IMR-90 (cell line): ENCODE results near the gene AMIGO1. TPM values are rescaled to one million over a fixed set of nuclear protein-coding genes. Genes with fewer than 3 reads are reported as not detected.

Experiments used
- ATAC-seq: fragments of 200-7000 bp; cut with Tn5 transposase; 2 replicates; pipeline ENCODE4 v1.9.1; 2020; ENCODE audit warnings: low read depth, mild to moderate bottlenecking, moderate library complexity
- BruUV-seq: library from RNA; stranded (reverse); fragments of 400-500 nt; replicated peaks from 2 replicates; lab custom pipeline; 2021; lab: Mats Ljungman, UMichigan
- CTCF ChIA-PET: fragments of 300-600 bp; formaldehyde crosslinking; extraction: SDS; loops from one replicate; lab custom pipeline; 2021; ENCODE audit warnings: antibody characterized with exemption; lab: Yijun Ruan, JAX
- POLR2A ChIA-PET: fragments of 300-600 bp; sonication (Branson Sonifier 250); formaldehyde crosslinking; loops from one replicate; lab custom pipeline; 2022; ENCODE audit warnings: antibody characterized with exemption; ENCODE audit not compliant: unreplicated experiment; lab: Charles Lee
- DNase-seq: peaks from one replicate; pipeline ENCODE4 v3.0.0; 2013
- H2AFZ ChIP-seq: replicated peaks from 2 replicates; pipeline ENCODE3; 2013; ENCODE audit warnings: low read length, mild to moderate bottlenecking; ENCODE audit not compliant: poor library complexity
- H2AK5ac ChIP-seq: 2 replicates; pipeline ENCODE4 v1.6.1; 2013; ENCODE audit warnings: low read depth, low read length, inconsistent platforms
- H2AK9ac ChIP-seq: replicated peaks from 2 replicates; pipeline ENCODE3; 2013; ENCODE audit warnings: mild to moderate bottlenecking, low read depth, low read length, moderate library complexity; ENCODE audit not compliant: poor library complexity
- H2BK120ac ChIP-seq: 2 replicates; pipeline ENCODE4 v1.6.1; 2013; ENCODE audit warnings: low read depth, low read length, inconsistent platforms
- H2BK15ac ChIP-seq: 3 replicates; pipeline ENCODE4 v1.6.1; 2013; ENCODE audit warnings: low read depth, low read length, inconsistent platforms
- H2BK20ac ChIP-seq: 2 replicates; pipeline ENCODE4 v1.6.1; 2013; ENCODE audit warnings: low read depth, mild to moderate bottlenecking, inconsistent platforms, low read length, moderate library complexity
- H2BK5ac ChIP-seq: 2 replicates; pipeline ENCODE4 v1.6.1; 2013; ENCODE audit warnings: mild to moderate bottlenecking, low read depth, low read length, inconsistent platforms; ENCODE audit not compliant: poor library complexity, severe bottlenecking
- H3K14ac ChIP-seq: replicated peaks from 2 replicates; pipeline ENCODE4 v1.6.1; 2013; ENCODE audit warnings: low read depth, low read length, inconsistent platforms
- H3K18ac ChIP-seq: 2 replicates; pipeline ENCODE4 v1.6.1; 2013; ENCODE audit warnings: low read depth, low read length, control low read depth
- H3K23ac ChIP-seq: 2 replicates; pipeline ENCODE4 v1.6.1; 2013; ENCODE audit warnings: low read depth, low read length, inconsistent platforms
- H3K27ac ChIP-seq: 2 replicates; pipeline ENCODE4 v1.5.1; 2013; ENCODE audit warnings: mild to moderate bottlenecking, control low read depth, low read length; ENCODE audit not compliant: insufficient read depth
- H3K27me3 ChIP-seq: 2 replicates; pipeline ENCODE4 v1.6.1; 2013; ENCODE audit warnings: low read length; ENCODE audit not compliant: control insufficient read depth, insufficient read depth
- H3K36me3 ChIP-seq: 2 replicates; pipeline ENCODE4 v1.6.1; 2013; ENCODE audit warnings: low read length, mixed read lengths; ENCODE audit not compliant: control insufficient read depth, insufficient read depth
- H3K4ac ChIP-seq: 2 replicates; pipeline ENCODE4 v1.6.1; 2013; ENCODE audit warnings: low read depth, low read length, inconsistent platforms
- H3K4me1 ChIP-seq: 2 replicates; pipeline ENCODE4 v1.6.1; 2013; ENCODE audit warnings: low read length, mixed read lengths; ENCODE audit not compliant: control insufficient read depth, insufficient read depth
- H3K4me2 ChIP-seq: 2 replicates; pipeline ENCODE4 v1.6.1; 2013; ENCODE audit warnings: low read depth, mild to moderate bottlenecking, control low read depth, low read length, moderate library complexity
- H3K4me3 ChIP-seq: 2 replicates; pipeline ENCODE4 v1.5.1; 2013; ENCODE audit warnings: low read depth, mild to moderate bottlenecking, control low read depth, low read length, moderate library complexity; ENCODE audit not compliant: insufficient read depth
- H3K56ac ChIP-seq: 2 replicates; pipeline ENCODE4 v1.6.1; 2013; ENCODE audit warnings: low read length, inconsistent platforms; ENCODE audit not compliant: insufficient read depth; ENCODE audit errors: extremely low read depth
- H3K79me1 ChIP-seq, 2 experiments: 2 replicates each; pipeline ENCODE4 v1.6.1; 2013; ENCODE audit warnings: low read length in 2 of 2, inconsistent platforms in 1 of 2, low read depth in 1 of 2
- H3K9ac ChIP-seq: 2 replicates; pipeline ENCODE4 v1.6.1; 2013; ENCODE audit warnings: low read depth, low read length, control low read depth
- H3K9me1 ChIP-seq: 2 replicates; pipeline ENCODE4 v1.6.1; 2013; ENCODE audit warnings: low read length, inconsistent platforms; ENCODE audit not compliant: insufficient read depth
- H3K9me3 ChIP-seq: 2 replicates; pipeline ENCODE4 v1.6.1; 2013; ENCODE audit warnings: low read length; ENCODE audit not compliant: control insufficient read depth, insufficient read depth
- H4K20me1 ChIP-seq: 2 replicates; pipeline ENCODE4 v1.6.1; 2013; ENCODE audit warnings: low read length, inconsistent platforms; ENCODE audit not compliant: insufficient read depth
- H4K5ac ChIP-seq: 2 replicates; pipeline ENCODE4 v1.6.1; 2013; ENCODE audit warnings: mild to moderate bottlenecking, low read depth, low read length, control low read depth
- H4K8ac ChIP-seq, 2 experiments: 2 replicates each; pipeline ENCODE4 v1.6.1; 2013; ENCODE audit warnings: low read depth in 2 of 2, low read length in 2 of 2, control low read depth in 1 of 2, inconsistent platforms in 1 of 2
- H4K91ac ChIP-seq: 2 replicates; pipeline ENCODE4 v1.6.1; 2013; ENCODE audit warnings: low read depth, low read length, inconsistent platforms; ENCODE audit not compliant: insufficient read depth
- MXI1 ChIP-seq: IDR thresholded peaks from 2 replicates; pipeline ENCODE4 v1.6.1; 2012; ENCODE audit warnings: low read depth, mild to moderate bottlenecking, low read length, moderate library complexity, borderline replicate concordance
- NFE2L2 ChIP-seq: fragments of 150-350 bp; IDR thresholded peaks from 2 replicates; pipeline ENCODE4 v1.6.1; 2016; ENCODE audit warnings: low read depth, mild to moderate bottlenecking, low read length
- RAD21 ChIP-seq: IDR thresholded peaks from 2 replicates; pipeline ENCODE4 v1.6.1; 2012; ENCODE audit warnings: low read length, improper control_type of control experiment
- RCOR1 ChIP-seq: IDR thresholded peaks from 2 replicates; pipeline ENCODE4 v1.6.1; 2012; ENCODE audit warnings: mild to moderate bottlenecking, low read length, improper control_type of control experiment; ENCODE audit not compliant: insufficient replicate concordance
- USF2 ChIP-seq: fragments of 150-350 bp; IDR thresholded peaks from 2 replicates; pipeline ENCODE4 v1.6.1; 2017; ENCODE audit warnings: mild to moderate bottlenecking, antibody characterized with exemption, low read length, low read depth
- WGBS, 2 experiments: methylation state at CpG; one replicate each; pipeline versions ENCODE4 v1.1.5 to v1.1.7; 2013; ENCODE audit warnings: missing lambda C conversion rate in 2 of 2; ENCODE audit not compliant: insufficient read length in 1 of 2; ENCODE audit errors: extremely low coverage in 2 of 2; 5-methylcytosine and 5-hydroxymethylcytosine counted together
- dilution Hi-C: fragments of 300-500 bp; cut with HindIII; formaldehyde crosslinking; loops from one replicate; pipeline ENCODE4 v1.14.3; 2018; ENCODE audit warnings: low sequenced_read_pairs; ENCODE audit not compliant: unreplicated experiment
- in situ Hi-C: fragments of 300-500 bp; cut with MboI; formaldehyde crosslinking; loops from 3 replicates; pipeline ENCODE4 v1.14.3; 2019; ENCODE audit warnings: low sequenced_read_pairs, inconsistent platforms, mixed read lengths
- intact Hi-C: fragments of 100-400 bp; cut with micrococcal nuclease; formaldehyde crosslinking; loops from 2 replicates; pipeline ENCODE4 v1.10.0; 2022
- polyA plus RNA-seq, 3 experiments: library from polyadenylated mRNA; depleted of rRNA; stranded (reverse); fragments of >200 nt; gene quantifications; 2 replicates each; pipeline ENCODE4 v1.2.3, GENCODE V29; 2012; ENCODE audit warnings: low replicate concordance in 1 of 3
- total RNA-seq: library from RNA; depleted of rRNA; stranded (reverse); fragments of >200 nt; gene quantifications from 2 replicates; pipeline ENCODE4 v1.2.3, GENCODE V29; 2012

Gene AMIGO1
- total and polyA plus RNA-seq, 2 of the 4 experiments (the other 2 are of a cell fraction), result 1.5 to 1.6 TPM

DNA sequence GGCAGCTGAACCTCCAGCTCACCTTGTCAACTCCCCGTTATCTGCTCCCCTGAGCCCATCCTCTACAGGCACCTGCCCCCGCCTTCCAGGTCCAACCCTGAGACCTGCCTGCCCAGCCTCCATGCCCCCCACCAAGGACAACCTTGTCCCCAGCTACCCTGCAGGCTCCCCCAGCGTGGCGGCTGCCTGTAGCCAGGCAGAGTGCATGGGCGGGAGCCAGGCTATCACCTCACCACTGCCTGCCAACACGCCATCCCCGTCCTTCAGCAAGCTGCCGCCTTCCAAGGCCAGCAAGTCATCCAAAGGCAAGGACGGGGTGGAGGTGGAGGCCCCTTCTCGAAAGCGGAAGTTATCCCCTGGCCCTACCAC lies 18.6 kb downstream of the AMIGO1 start:
- ChIA-PET POLR2A (no interaction called here), CTCF (interaction anchor here (0.6 to 8.5 kb wide), 10 partner anchors 8 to 309 kb away, joined by 3 to 75 read pairs (median 4); partner anchors contain the start of gene AMIGO1)
- peak overlapping the region; percentile 63 for H2AK9ac ChIP-seq
- H2AK5ac ChIP-seq, result no peak overlapping the region
- no peak overlapping the region for H2BK5ac ChIP-seq
- 100% methylated on average over 1 of the region's 11 CpGs; no CpG with 5 or more reads in 1 of the 2 experiments for WGBS, 2 experiments
- TF ChIP-seq NFE2L2, result no peak
- no peak for TF ChIP-seq USF2
- TF ChIP-seq MXI1, result no peak
- TF ChIP-seq RAD21, result no peak
- no peak for TF ChIP-seq RCOR1
- H3K27ac ChIP-seq, result no peak overlapping the region
- no peak overlapping the region for H3K4me3 ChIP-seq
- ATAC-seq, result no peak
- in situ Hi-C loops, result no loop called here
- no peak overlapping the region for H3K14ac ChIP-seq
- H3K9me1 ChIP-seq, result peaks cover 8% of the 10 kb centered on the region
- no peak overlapping the region for H2BK120ac ChIP-seq
- H3K4ac ChIP-seq, result no peak overlapping the region
- intact Hi-C loops, result loop anchor here (1.0 kb wide), 1 partner anchor 41 kb away; no protein-coding TSS in a partner anchor
- H2AFZ ChIP-seq, result peak overlapping the region; percentile 79
- no peak overlapping the region for H3K9ac ChIP-seq
- H3K4me1 ChIP-seq, result peaks cover 6% of the 10 kb centered on the region
- H3K18ac ChIP-seq, result no peak overlapping the region
- dilution Hi-C loops, result no loop called here
- H3K9me3 ChIP-seq, result no peaks in the 10 kb centered on the region
- H3K27me3 ChIP-seq, result no peaks in the 10 kb centered on the region
- peaks cover 10 to 18% of the 10 kb centered on the region in 2 experiments; a peak in 3 of 4 replicates for H3K79me1 ChIP-seq
- peaks cover 2% of the 10 kb centered on the region; the same call in 1 of the 2 replicates for H4K20me1 ChIP-seq
- H3K56ac ChIP-seq, result no peak overlapping the region
- no peak overlapping the region for H4K5ac ChIP-seq
- no TSS peak for BruUV-seq
- no peak overlapping the region for H2BK15ac ChIP-seq
- no peak overlapping the region for H3K4me2 ChIP-seq
- DNase-seq, result no peak
- H2BK20ac ChIP-seq, result no peak overlapping the region
- H4K91ac ChIP-seq, result no peak overlapping the region
- no peak overlapping the region for H3K23ac ChIP-seq
- H3K36me3 ChIP-seq, result peaks cover 18% of the 10 kb centered on the region
- H4K8ac ChIP-seq, result no peak overlapping the region
